GOT3 (cell line): Measurements from ENCODE around the gene AKAP6.
"Not testable (repeated sequence)": the region's sequence is repeated elsewhere in the genome, so short reads cannot be mapped to it uniquely, and the experiment has no call there.

Experiments
- DNase-seq: peaks from one replicate; lab custom pipeline; 2025; ENCODE audit warnings: mixed read lengths; lab: John Stamatoyannopoulos, UW

The AKAP6 gene

GRCh38 chr14:32373174-32373573 is 44.1 kb downstream of the AKAP6 start:
- DNase-seq, result not testable (repeated sequence)

DNA sequence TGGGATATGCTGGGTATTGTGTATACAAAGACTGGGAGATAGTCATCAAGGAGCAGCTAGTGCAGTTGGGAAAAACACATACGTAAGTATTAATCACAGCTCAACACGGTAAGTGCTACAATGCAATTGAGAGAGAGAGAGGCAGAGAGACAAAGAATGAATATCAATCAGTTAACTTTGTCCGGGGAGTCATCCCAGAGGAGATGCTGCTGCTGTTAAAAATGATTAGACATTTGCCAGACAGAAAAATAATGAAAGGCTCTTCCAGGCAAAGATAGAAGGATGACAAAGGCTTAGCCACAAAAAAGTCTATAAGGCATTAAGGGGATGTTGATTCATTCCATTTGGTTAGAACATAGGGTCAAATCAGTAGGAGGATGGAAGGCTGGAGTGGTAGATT is 45.1 kb downstream of the AKAP6 start:
- DNase-seq, result no peak

DNA sequence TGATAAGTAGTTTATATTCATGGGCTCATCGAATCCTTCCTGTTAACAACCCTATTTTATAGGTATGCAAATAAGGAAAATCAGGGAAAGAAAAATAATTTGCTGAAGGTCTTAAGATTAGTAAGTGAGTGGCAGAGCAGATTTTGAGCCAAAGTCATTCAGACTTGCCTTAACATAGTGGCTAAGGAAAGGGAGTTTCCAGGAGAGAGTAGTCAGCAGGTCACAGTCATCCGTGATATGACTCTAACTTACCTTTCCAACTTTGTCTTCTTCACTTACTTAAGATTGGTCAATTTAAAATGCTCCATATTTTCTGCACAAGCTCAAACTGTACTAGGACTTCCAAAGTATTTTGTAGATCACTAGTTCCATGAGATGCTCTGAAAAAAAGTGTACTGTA is 46.6 kb downstream of the AKAP6 start:
- DNase-seq, result no peak

DNA sequence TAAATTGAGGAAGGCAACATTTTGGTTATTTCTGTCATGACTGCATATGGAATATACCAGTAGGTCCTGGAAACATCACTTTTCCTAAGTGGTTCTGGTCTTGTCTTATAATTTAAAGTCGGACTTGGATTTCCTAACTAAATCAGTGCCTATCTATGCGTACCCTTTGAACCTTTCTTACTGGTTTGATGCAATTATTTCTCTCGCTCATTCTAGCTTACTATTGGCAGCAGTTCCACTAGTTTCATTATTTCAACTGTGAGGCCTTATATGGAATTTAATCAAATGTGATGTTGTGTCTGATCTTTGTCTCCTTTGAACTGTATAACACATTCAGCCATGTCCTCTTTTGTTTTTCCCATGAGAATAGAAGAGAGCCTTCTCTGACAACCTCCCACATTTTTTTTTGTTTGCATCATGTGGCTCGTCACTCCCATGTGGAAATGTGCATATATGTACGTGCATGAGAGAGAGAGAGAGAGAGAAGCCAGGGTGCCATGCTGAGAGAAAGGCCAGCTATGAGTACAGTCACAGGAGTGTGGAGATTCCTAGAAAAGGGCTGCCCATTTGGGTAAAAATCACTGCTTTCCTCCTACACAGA is 48.0 kb downstream of the AKAP6 start:
- DNase-seq, result no peak

GRCh38 chr14:32378284-32378683 is 49.2 kb downstream of the AKAP6 start:
- DNase-seq, result no peak

GRCh38 chr14:32379447-32379846 is 50.3 kb downstream of the AKAP6 start:
- no peak for DNase-seq

GRCh38 chr14:32381869-32382268 is 52.8 kb downstream of the AKAP6 start:
- no peak for DNase-seq

DNA sequence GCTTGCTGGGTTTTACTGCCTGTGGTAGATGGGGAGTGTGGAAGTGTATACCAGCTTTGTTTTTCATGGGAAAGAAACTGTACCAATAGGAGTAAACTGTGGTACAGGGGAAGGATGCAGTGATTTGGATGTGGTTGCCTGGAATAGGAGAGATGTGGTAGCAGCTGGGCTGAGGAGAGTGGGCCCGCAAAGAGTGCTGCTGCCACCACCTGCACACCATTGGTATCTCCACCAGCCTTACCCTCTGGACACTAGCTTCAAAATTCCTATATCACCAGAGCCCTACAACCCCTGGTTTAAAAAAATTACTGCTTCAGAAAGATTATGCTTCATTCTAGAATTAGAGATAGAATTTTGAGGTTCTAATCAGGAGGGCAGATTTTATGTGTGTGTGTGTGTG is 53.6 kb downstream of the AKAP6 start:
- no peak for DNase-seq

GRCh38 chr14:32383364-32384009 is 54.4 kb downstream of the AKAP6 start:
- no peak for DNase-seq

GRCh38 chr14:32384464-32384863 is 55.4 kb downstream of the AKAP6 start:
- DNase-seq, result no peak

DNA sequence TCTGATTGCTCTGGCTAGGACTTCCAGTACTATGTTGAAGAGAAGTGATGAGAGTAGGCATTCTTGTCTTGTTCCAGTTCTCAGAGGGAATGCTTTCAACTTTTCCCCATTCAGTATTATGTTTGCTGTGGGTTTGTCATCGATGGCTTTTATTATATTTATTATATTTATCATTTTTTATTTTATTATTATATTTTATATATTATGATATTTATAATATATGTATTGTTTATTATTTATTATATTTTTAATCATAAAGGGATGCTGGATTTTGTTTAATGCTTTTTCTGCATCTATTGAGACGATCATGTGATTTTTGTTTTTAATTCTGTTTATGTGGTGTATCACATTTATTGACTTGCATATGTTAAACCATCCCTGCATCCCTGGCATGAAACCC is 58.2 kb downstream of the AKAP6 start:
- not testable (repeated sequence) for DNase-seq

DNA sequence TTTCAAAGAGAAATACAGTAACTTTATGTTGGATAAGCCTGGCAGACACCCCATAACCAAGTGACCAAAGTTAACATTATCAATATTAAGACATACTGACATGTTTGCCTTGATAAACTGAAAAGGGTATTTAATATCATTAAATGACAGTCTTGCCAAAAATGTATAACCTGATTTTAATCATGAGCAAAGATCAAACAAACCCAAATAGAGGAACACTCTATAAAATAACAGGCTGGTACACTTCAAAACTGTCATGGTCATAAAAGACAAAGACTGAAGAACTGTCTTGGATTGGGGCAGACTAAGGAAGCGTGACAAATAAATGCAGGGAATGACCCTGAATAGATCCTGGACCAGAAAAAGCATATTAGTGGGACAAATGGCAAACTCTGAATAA is 64.0 kb downstream of the AKAP6 start:
- no peak for DNase-seq

GRCh38 chr14:32394038-32394437 is 64.9 kb downstream of the AKAP6 start:
- DNase-seq, result no peak

- DNase-seq, result no peak
Observed at GRCh38 chr14:32396885-32397284, 67.8 kb downstream of the AKAP6 start.

- no peak for DNase-seq
Observed at GRCh38 chr14:32397861-32398640, 69.0 kb downstream of the AKAP6 start.

DNA sequence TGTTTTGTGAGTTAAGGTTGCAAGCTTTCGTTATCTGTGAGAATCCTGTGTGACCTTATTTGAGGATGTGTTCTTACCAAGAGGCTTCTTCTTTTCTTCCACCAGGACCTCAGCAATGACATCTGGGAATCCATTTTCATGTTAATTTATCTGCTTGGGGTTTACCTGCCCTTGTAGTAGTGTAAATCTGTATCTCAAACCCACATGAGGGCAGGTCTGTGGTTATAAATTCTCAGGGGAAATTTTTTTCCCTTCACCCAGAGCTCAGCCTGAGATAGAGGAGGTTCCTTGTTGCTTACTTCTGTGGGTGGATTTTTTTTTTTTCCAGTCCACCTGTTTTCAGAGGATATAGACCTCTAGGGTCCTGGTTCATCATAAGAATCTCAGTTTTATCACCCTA is 70.8 kb downstream of the AKAP6 start:
- DNase-seq, result no peak

DNA sequence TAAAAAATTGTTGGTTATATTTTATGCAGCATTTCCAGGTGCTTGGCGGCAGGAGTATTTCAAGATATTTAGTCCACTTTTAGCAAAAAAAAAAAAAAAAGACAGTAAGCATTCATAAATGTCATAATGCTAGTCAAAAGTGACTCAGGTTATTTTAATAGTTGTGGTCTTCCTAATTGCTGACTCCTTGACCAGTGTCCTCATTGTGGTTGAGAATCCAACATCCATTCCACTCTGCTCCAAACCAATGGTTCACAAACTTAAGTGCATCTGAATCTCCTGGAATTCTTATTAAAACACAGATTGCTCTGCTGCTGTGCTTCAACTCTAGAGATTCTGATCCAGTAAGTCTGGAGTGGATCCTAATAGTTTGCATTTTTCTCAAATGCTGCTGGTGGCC is 71.4 kb downstream of the AKAP6 start:
- no peak for DNase-seq

DNA sequence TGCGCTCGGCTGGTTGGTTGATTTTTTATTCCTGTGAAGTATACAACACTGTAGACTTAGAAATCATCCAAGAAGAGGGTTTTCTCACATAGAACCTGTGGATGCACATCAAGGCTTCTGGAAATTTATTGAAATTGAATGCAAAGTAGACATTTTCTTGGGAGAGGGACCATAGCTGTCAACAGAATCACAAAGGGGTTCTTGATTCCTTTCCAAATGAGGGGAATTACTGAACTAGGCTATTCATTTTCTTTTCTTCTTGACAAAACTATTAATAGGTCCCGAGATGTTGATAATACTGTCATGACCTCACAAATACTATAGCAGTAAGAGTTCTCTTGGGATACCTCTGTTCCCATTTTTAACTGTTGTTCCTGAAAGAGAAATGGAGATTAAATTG is 73.9 kb downstream of the AKAP6 start:
- no peak for DNase-seq

- DNase-seq, result no peak
Observed at GRCh38 chr14:32403688-32404087, 74.6 kb downstream of the AKAP6 start.

- no peak for DNase-seq
Observed at GRCh38 chr14:32404784-32405573, 75.9 kb downstream of the AKAP6 start.

DNA sequence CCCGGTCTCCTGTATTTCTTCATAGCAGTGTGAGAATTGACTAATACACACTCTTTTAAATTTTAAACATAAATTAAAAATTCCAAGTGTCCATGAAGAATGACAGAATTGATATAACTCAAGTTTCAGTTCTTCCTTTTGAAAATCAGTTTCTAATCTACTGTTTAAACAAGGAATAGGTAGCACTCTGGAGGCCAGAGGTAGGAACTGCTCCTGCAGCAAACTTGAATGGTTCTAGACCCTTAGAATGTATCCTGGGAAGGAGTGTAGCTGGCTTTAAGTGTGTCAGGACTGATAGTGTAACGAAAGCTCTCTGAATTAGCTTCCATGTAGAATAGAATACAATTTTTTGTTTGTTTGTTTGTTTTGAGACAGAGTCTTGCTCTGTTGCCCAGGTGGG is 76.8 kb downstream of the AKAP6 start:
- no peak for DNase-seq

- DNase-seq, result no peak
Observed at GRCh38 chr14:32407130-32407529, 78.0 kb downstream of the AKAP6 start.

- DNase-seq, result no peak
Observed at GRCh38 chr14:32408018-32408417, 78.9 kb downstream of the AKAP6 start.
